ENCODE measurements around the gene SPDYE18.
"Not testable (repeated sequence)": the region's sequence is repeated elsewhere in the genome, so short reads cannot be mapped to it uniquely, and the experiment has no call there.

DNA sequence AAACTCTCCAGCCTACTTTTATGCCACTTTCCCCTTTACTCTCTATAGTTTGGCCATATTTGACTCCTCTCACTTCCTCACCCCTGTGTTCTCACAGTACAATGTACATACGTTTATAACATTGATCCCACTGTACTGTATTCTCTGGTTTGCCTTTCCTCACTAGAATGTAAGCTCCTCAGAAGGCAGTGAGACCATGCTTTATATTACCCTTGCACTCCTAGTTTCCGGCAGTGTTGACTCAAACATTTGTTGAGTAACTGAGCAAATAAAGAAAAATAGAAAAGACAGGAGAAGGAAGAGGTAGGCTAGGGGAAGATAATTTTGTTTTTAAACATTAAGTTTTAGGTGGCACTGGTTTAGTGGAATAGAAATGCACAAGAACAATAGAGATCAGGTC is 17.9 kb upstream of the SPDYE18 start:
- TF ChIP-seq POLR2A (IDR thresholded peaks at IDR 0.05), result not testable (repeated sequence)
- TF ChIP-seq, protein P1, sequence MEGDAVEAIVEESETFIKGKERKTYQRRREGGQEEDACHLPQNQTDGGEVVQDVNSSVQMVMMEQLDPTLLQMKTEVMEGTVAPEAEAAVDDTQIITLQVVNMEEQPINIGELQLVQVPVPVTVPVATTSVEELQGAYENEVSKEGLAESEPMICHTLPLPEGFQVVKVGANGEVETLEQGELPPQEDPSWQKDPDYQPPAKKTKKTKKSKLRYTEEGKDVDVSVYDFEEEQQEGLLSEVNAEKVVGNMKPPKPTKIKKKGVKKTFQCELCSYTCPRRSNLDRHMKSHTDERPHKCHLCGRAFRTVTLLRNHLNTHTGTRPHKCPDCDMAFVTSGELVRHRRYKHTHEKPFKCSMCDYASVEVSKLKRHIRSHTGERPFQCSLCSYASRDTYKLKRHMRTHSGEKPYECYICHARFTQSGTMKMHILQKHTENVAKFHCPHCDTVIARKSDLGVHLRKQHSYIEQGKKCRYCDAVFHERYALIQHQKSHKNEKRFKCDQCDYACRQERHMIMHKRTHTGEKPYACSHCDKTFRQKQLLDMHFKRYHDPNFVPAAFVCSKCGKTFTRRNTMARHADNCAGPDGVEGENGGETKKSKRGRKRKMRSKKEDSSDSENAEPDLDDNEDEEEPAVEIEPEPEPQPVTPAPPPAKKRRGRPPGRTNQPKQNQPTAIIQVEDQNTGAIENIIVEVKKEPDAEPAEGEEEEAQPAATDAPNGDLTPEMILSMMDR (IDR thresholded peaks at IDR 0.05), result not testable (repeated sequence)

All from breast epithelium (tissue), 3 donors.